ENCODE measurements around the gene ZNF830.

The ZNF830 gene

GRCh38 chr17:34990921-34991365 lies 29.6 kb downstream of the ZNF830 start:
- H3K36me3 ChIP-seq (ENCODE audit: control insufficient read depth, low read length) = peaks cover 92% of the 10 kb centered on the region
- no peaks in the 10 kb centered on the region for H3K4me1 ChIP-seq (ENCODE audit: control insufficient read depth, low read length)
- H3K79me2 ChIP-seq (ENCODE audit: control insufficient read depth, low read length) = 0 out of 2 replicates have a peak, but pooled peaks cover 3% of the 10 kb centered on the region
- H3K9me2 ChIP-seq (replicated peaks; ENCODE audit: control insufficient read depth, low read length) = no peaks in the 10 kb centered on the region
- no peaks in the 10 kb centered on the region; the same call in 1 of the 2 replicates for H3F3A ChIP-seq (ENCODE audit: control insufficient read depth, insufficient read depth)
- no peaks in the 10 kb centered on the region for H3K9me3 ChIP-seq (ENCODE audit: control insufficient read depth, insufficient read depth, low read length)
- no peaks in the 10 kb centered on the region for H4K20me1 ChIP-seq (ENCODE audit: control insufficient read depth, insufficient read depth, low read depth, low read length)
- H3K27me3 ChIP-seq (ENCODE audit: control insufficient read depth, low read length) = no peaks in the 10 kb centered on the region
- TF ChIP-seq EZH2phosphoT487 (IDR thresholded peaks at IDR 0.05; ENCODE audit: borderline replicate concordance, low read length) = no peak
- TF ChIP-seq, protein P1, sequence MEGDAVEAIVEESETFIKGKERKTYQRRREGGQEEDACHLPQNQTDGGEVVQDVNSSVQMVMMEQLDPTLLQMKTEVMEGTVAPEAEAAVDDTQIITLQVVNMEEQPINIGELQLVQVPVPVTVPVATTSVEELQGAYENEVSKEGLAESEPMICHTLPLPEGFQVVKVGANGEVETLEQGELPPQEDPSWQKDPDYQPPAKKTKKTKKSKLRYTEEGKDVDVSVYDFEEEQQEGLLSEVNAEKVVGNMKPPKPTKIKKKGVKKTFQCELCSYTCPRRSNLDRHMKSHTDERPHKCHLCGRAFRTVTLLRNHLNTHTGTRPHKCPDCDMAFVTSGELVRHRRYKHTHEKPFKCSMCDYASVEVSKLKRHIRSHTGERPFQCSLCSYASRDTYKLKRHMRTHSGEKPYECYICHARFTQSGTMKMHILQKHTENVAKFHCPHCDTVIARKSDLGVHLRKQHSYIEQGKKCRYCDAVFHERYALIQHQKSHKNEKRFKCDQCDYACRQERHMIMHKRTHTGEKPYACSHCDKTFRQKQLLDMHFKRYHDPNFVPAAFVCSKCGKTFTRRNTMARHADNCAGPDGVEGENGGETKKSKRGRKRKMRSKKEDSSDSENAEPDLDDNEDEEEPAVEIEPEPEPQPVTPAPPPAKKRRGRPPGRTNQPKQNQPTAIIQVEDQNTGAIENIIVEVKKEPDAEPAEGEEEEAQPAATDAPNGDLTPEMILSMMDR (IDR thresholded peaks at IDR 0.05; ENCODE audit: low read depth, low read length, poor library complexity, severe bottlenecking) = no peak
- H3K4me2 ChIP-seq (ENCODE audit: low read length) = no peak overlapping the region
- H3K4me3 ChIP-seq (ENCODE audit: low read length) = no peak overlapping the region
- H3K27ac ChIP-seq (ENCODE audit: low read depth, low read length) = no peak overlapping the region

GRCh38 chr17:34991606-34992005 lies 30.3 kb downstream of the ZNF830 start:
- H3K9me2 ChIP-seq (replicated peaks; ENCODE audit: control insufficient read depth, low read length) = no peaks in the 10 kb centered on the region
- no peak overlapping the region for H3K4me3 ChIP-seq (ENCODE audit: low read length)
- peaks cover 92% of the 10 kb centered on the region for H3K36me3 ChIP-seq (ENCODE audit: control insufficient read depth, low read length)
- no peaks in the 10 kb centered on the region for H4K20me1 ChIP-seq (ENCODE audit: control insufficient read depth, insufficient read depth, low read depth, low read length)
- H3K79me2 ChIP-seq (ENCODE audit: control insufficient read depth, low read length) = 0 out of 2 replicates have a peak, but pooled peaks cover 3% of the 10 kb centered on the region
- no peak overlapping the region for H3K27ac ChIP-seq (ENCODE audit: low read depth, low read length)
- TF ChIP-seq EZH2phosphoT487 (IDR thresholded peaks at IDR 0.05; ENCODE audit: borderline replicate concordance, low read length) = no peak
- TF ChIP-seq, protein P1 (IDR thresholded peaks at IDR 0.05; ENCODE audit: low read depth, low read length, poor library complexity, severe bottlenecking) = no peak
- H3K4me2 ChIP-seq (ENCODE audit: low read length) = no peak overlapping the region
- H3K4me1 ChIP-seq (ENCODE audit: control insufficient read depth, low read length) = no peaks in the 10 kb centered on the region
- H3K27me3 ChIP-seq (ENCODE audit: control insufficient read depth, low read length) = no peaks in the 10 kb centered on the region
- no peaks in the 10 kb centered on the region; the same call in 1 of the 2 replicates for H3F3A ChIP-seq (ENCODE audit: control insufficient read depth, insufficient read depth)
- H3K9me3 ChIP-seq (ENCODE audit: control insufficient read depth, insufficient read depth, low read length) = no peaks in the 10 kb centered on the region

DNA sequence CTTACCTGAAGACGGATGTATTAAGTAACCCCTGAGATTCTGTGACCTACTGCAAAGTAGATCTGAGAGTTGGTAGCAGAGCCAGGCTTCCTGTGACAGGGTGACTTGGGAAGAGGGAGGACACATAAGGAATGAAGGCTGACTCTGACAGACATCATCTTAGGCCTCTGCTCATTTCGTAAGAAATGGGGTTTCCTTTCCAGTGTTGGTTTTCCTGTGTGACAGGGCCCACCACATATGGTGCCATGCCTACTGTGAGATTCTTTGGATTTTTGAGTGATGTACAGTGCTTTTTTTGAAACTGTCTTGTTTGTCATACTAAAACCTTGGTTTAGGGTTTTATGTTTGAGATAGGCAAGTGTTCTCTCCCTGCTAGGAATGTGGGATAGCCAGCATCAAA lies 31.7 kb downstream of the ZNF830 start:
- Histone ChIP-seq H3K4me2 (ENCODE audit: low read length) (no peak overlapping the region), H3K36me3 (ENCODE audit: control insufficient read depth, low read length) (peaks cover 96% of the 10 kb centered on the region), H3K27me3 (ENCODE audit: control insufficient read depth, low read length) (no peaks in the 10 kb centered on the region), H3K79me2 (ENCODE audit: control insufficient read depth, low read length) (no peaks in the 10 kb centered on the region), H3K9me2 (replicated peaks; ENCODE audit: control insufficient read depth, low read length) (no peaks in the 10 kb centered on the region), H3K27ac (ENCODE audit: low read depth, low read length) (no peak overlapping the region), H3K4me3 (ENCODE audit: low read length) (no peak overlapping the region), H3F3A (ENCODE audit: control insufficient read depth, insufficient read depth) (no peaks in the 10 kb centered on the region), H3K4me1 (ENCODE audit: control insufficient read depth, low read length) (no peaks in the 10 kb centered on the region), H4K20me1 (ENCODE audit: control insufficient read depth, insufficient read depth, low read depth, low read length) (no peaks in the 10 kb centered on the region), H3K9me3 (ENCODE audit: control insufficient read depth, insufficient read depth, low read length) (no peaks in the 10 kb centered on the region)
- TF ChIP-seq, protein P1 (IDR thresholded peaks at IDR 0.05; ENCODE audit: low read depth, low read length, poor library complexity, severe bottlenecking) = no peak
- TF ChIP-seq EZH2phosphoT487 (IDR thresholded peaks at IDR 0.05; ENCODE audit: borderline replicate concordance, low read length) = no peak

All from DOHH2 (cell line).